ENCODE results near the gene OPRL1. TPM values are rescaled to one million over a fixed set of nuclear protein-coding genes. Genes with fewer than 3 reads are reported as not detected.

OPRL1 gene
- total RNA-seq, 4 donors from 2014 or later, result 0.45 to 0.68 (median 0.52) TPM

GRCh38 chr20:64077541-64077875 is 2.4 kb upstream of the OPRL1 start:
- peaks cover 23% of the 10 kb centered on the region for H3K36me3 ChIP-seq
- no peak for TF ChIP-seq POLR2AphosphoS5 (IDR thresholded peaks at IDR 0.05)
- no peak for TF ChIP-seq POLR2A (IDR thresholded peaks at IDR 0.05)
- TF ChIP-seq CTCF (IDR thresholded peaks at IDR 0.05), result no peak
- no peak for TF ChIP-seq EP300 (IDR thresholded peaks at IDR 0.05)
- no peak for DNase-seq (ENCODE audit: low spot score in 2 of 2)
- peak overlapping the region; percentile 81 for H3K4me3 ChIP-seq
- H3K4me1 ChIP-seq, result peaks cover 47% of the 10 kb centered on the region
- no peak overlapping the region for H3K27ac ChIP-seq
- H3K27me3 ChIP-seq, result no peaks in the 10 kb centered on the region
- H3K9me3 ChIP-seq, result no peaks in the 10 kb centered on the region
- WGBS, result 77% methylated on average over 3 of the region's 7 CpGs

- peak overlapping the region; percentile 81 for H3K4me3 ChIP-seq
Observed at GRCh38 chr20:64077876-64078551, 1.9 kb upstream of the OPRL1 start.

GRCh38 chr20:64078934-64079272 is 979 bp upstream of the OPRL1 start:
- Histone ChIP-seq H3K4me1 (peaks cover 59% of the 10 kb centered on the region), H3K27ac (peak overlapping the region; percentile 76)
- DNase-seq (ENCODE audit: low spot score in 2 of 2), result no peak

More at GRCh38 chr20:64077876-64078551, 1.9 kb upstream of the OPRL1 start:
- H3K36me3 ChIP-seq, result peaks cover 23% of the 10 kb centered on the region
- DNase-seq (ENCODE audit: low spot score in 2 of 2), result no peak
- TF ChIP-seq CTCF (IDR thresholded peaks at IDR 0.05) (no peak), EP300 (IDR thresholded peaks at IDR 0.05) (no peak), POLR2AphosphoS5 (IDR thresholded peaks at IDR 0.05) (no peak)
- no peaks in the 10 kb centered on the region for H3K27me3 ChIP-seq
- H3K9me3 ChIP-seq, result no peaks in the 10 kb centered on the region
- H3K4me1 ChIP-seq, result peaks cover 51% of the 10 kb centered on the region
- no peak overlapping the region for H3K27ac ChIP-seq
- WGBS, result 38% methylated on average over 15 of the region's 15 CpGs

DNA sequence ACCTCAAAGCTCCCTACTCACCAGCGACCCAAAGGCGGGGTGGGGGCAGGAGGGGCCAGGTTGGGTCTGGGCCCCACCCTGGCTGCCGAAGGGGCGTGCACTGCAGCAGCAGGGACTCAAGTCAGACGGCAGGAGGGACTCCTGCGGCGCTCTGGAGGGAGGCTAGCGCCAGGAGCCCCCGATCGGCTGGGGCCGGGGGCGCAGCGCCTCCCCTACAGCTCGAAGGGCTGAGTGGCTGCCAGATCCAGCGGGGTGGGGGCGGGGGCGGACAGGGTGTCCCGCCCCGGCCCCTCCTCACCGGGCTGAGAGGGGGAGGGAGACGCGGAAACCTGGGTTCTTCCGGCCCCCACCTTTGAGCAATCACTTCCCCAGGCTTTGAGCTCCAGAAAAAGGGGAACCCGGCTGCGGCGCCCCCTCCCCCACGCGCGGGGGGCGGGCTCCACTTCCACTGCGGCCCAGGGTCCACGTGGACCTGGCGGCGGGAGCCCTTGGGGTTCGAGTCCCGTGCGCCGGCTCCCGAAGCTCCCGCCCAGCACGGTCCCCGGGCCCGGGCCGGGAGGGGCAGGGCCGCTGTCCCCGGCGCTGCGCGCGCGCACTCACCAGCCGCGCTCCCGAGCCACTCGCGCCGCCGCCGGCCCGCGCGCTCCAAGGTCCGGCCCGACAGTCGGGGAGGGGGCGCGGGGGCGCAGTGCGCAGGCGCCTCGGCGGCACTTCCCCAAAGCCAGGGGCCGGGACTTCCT is 439 bp upstream of the OPRL1 start, which contains the start of gene RGS19:
RGS19 (minus strand) TSS at position 246 of the 740 bp plus-strand sequence. CDS start 2,632 bp downstream, outside the sequence.
- Histone ChIP-seq H3K4me1 (peaks cover 59% of the 10 kb centered on the region), H3K27ac (peak within 1 kb of the TSS; percentile 76), H3K36me3 (peaks cover 10% of the 10 kb centered on the region), H3K27me3 (peaks cover 8% of the 10 kb centered on the region), H3K9me3 (no peaks in the 10 kb centered on the region), H3K4me3 (peak within 1 kb of the TSS; percentile 81)
- DNase-seq (ENCODE audit: low spot score in 2 of 2), result peak in 1 of 2 donors; percentile 86
- TF ChIP-seq POLR2A (IDR thresholded peaks at IDR 0.05), result no peak
- TF ChIP-seq EP300 (IDR thresholded peaks at IDR 0.05), result no peak
- no peak for TF ChIP-seq POLR2AphosphoS5 (IDR thresholded peaks at IDR 0.05)
- WGBS, result 0% methylated on average over 21 of the region's 73 CpGs

More at GRCh38 chr20:64078934-64079272, 979 bp upstream of the OPRL1 start:
- TF ChIP-seq POLR2A (IDR thresholded peaks at IDR 0.05) (no peak), EP300 (IDR thresholded peaks at IDR 0.05) (no peak), CTCF (IDR thresholded peaks at IDR 0.05) (no peak), POLR2AphosphoS5 (IDR thresholded peaks at IDR 0.05) (no peak)
- WGBS, result 13% methylated on average over 4 of the region's 4 CpGs
- H3K9me3 ChIP-seq, result no peaks in the 10 kb centered on the region
- peak overlapping the region; percentile 81 for H3K4me3 ChIP-seq
- peaks cover 3% of the 10 kb centered on the region for H3K27me3 ChIP-seq
- H3K36me3 ChIP-seq, result peaks cover 15% of the 10 kb centered on the region

DNA sequence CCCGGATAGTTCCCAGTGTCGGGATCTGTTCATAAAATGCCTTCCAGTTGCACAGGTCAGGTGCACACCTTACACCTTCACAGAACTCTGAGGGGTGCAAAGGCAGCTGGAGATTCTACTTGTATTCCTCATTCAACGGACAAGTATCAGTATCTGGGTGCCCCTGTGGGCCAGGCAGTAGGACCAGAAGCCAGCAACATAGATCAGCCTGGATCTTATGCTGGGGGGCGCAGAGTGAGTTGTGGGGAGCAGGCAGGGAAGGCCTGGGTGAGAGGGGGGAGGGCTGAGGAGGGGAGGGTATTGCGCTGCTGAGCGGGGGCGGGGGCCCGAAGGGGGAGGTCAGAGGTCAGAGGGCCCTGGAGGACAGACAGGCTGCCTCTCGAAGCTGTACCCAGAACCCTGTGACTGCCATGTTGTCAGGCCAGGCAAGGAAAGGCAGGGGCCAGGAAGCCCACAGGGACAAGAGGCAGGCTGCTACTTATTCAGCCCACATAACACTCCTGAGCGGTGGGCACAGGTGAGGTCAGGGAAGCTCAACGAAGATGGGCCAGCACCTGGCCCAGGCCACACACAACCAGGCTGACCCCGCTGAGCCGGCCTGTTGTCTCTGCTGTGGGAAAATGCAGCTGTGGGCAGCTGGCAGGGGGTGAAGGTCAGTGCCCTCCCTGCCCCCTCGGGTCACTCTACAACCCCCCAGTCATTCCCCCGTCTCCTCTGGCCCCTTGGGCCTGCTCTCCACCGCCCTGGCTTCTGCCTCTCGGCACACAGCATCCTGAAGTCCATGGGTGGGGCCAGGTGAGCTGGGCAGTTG is 1.1 kb downstream of the OPRL1 start:
- Histone ChIP-seq H3K27me3 (peaks cover 17% of the 10 kb centered on the region), H3K4me1 (peaks cover 56% of the 10 kb centered on the region), H3K4me3 (peak overlapping the region; percentile 81), H3K9me3 (no peaks in the 10 kb centered on the region), H3K36me3 (peaks cover 4% of the 10 kb centered on the region), H3K27ac (no peak overlapping the region)
- WGBS, result 67% methylated on average over 12 of the region's 17 CpGs
- no peak for DNase-seq (ENCODE audit: low spot score in 2 of 2)
- no peak for TF ChIP-seq POLR2AphosphoS5 (IDR thresholded peaks at IDR 0.05)
- TF ChIP-seq EP300 (IDR thresholded peaks at IDR 0.05), result no peak
- no peak for TF ChIP-seq POLR2A (IDR thresholded peaks at IDR 0.05)
- TF ChIP-seq CTCF (IDR thresholded peaks at IDR 0.05), result no peak

Measured in suprapubic skin (tissue), 4 donors.